Measurements from ENCODE around the gene KERA.

DNA sequence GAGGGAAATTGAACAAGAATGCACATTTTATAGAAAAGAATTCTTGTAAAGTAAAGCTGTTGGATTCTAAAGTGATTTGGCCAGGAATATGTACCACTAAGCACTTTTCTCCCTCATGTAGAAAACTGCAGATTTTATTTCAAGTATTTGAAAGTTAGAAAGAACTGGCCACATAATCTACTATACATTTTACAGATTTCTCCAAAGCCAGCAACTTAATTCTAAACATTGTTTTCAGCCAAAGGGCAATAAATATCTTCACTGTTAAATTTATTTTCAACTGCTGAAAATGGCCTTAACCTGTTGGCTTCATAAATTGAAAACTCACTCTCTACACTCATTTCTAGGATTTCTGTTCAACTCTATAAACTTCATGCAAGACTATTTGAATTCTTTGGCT is 15.6 kb upstream of the KERA start:
- TF ChIP-seq, protein P1, sequence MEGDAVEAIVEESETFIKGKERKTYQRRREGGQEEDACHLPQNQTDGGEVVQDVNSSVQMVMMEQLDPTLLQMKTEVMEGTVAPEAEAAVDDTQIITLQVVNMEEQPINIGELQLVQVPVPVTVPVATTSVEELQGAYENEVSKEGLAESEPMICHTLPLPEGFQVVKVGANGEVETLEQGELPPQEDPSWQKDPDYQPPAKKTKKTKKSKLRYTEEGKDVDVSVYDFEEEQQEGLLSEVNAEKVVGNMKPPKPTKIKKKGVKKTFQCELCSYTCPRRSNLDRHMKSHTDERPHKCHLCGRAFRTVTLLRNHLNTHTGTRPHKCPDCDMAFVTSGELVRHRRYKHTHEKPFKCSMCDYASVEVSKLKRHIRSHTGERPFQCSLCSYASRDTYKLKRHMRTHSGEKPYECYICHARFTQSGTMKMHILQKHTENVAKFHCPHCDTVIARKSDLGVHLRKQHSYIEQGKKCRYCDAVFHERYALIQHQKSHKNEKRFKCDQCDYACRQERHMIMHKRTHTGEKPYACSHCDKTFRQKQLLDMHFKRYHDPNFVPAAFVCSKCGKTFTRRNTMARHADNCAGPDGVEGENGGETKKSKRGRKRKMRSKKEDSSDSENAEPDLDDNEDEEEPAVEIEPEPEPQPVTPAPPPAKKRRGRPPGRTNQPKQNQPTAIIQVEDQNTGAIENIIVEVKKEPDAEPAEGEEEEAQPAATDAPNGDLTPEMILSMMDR (IDR thresholded peaks at IDR 0.05; ENCODE audit: low read length) = no peak
- TF ChIP-seq EZH2 (IDR thresholded peaks at IDR 0.05; ENCODE audit: borderline replicate concordance, low read length) = no peak

All from OCI-LY1 (cell line).